DND-41 (cell line): ENCODE data around the gene VPS11.

ENCODE experiments used
- ATAC-seq: fragments of 200-7000 bp; cut with Tn5 transposase; 3 replicates; pipeline ENCODE4 v1.9.1; 2021; ENCODE audit warnings: low read depth; ENCODE audit not compliant: insufficient read depth
- DNase-seq: peaks from one replicate; pipeline ENCODE4 v3.0.0-alpha.2; 2020
- H2AFZ ChIP-seq: 2 replicates; pipeline ENCODE4 v1.6.0; 2012; ENCODE audit warnings: low read depth, low read length
- H3K27ac ChIP-seq: 2 replicates; pipeline ENCODE4 v1.5.1; 2012; ENCODE audit warnings: low read length, inconsistent platforms
- H3K27me3 ChIP-seq: fragments of 200-600 bp; sonication (generic); 2 replicates; pipeline ENCODE4 v1.6.0; 2012; ENCODE audit warnings: low read length, mild to moderate bottlenecking, inconsistent platforms; ENCODE audit not compliant: insufficient read depth, poor library complexity
- H3K36me3 ChIP-seq: 2 replicates; pipeline ENCODE4 v1.5.1; 2012; ENCODE audit warnings: low read length, inconsistent platforms; ENCODE audit not compliant: insufficient read depth
- H3K4me1 ChIP-seq: 2 replicates; pipeline ENCODE4 v1.5.1; 2012; ENCODE audit warnings: mild to moderate bottlenecking, low read length; ENCODE audit not compliant: insufficient read depth
- H3K4me2 ChIP-seq: 2 replicates; pipeline ENCODE4 v1.6.0; 2012; ENCODE audit warnings: mild to moderate bottlenecking, moderate library complexity, low read length, inconsistent platforms; ENCODE audit not compliant: insufficient read depth
- H3K4me3 ChIP-seq, 2 experiments: fragments of 200-600 bp in 1 of 2; shearing (Covaris generic) in 1 of 2; 2 replicates each; pipeline ENCODE4 v1.5.1; 2012 to 2016; ENCODE audit warnings: inconsistent platforms in 2 of 2, low read length in 2 of 2, mild to moderate bottlenecking in 2 of 2, low read depth in 1 of 2, moderate library complexity in 1 of 2
- H3K79me2 ChIP-seq: 2 replicates; pipeline ENCODE4 v1.6.0; 2012; ENCODE audit warnings: low read length, inconsistent platforms; ENCODE audit not compliant: insufficient read depth
- H3K9ac ChIP-seq: 2 replicates; pipeline ENCODE4 v1.6.0; 2012; ENCODE audit warnings: low read depth, mild to moderate bottlenecking, inconsistent platforms, low read length, moderate library complexity
- H3K9me3 ChIP-seq: 2 replicates; pipeline ENCODE4 v1.5.1; 2012; ENCODE audit warnings: low read length, moderate library complexity, mild to moderate bottlenecking, inconsistent platforms; ENCODE audit not compliant: insufficient read depth, severe bottlenecking
- H4K20me1 ChIP-seq: 2 replicates; pipeline ENCODE4 v1.6.0; 2012; ENCODE audit warnings: low read length; ENCODE audit not compliant: insufficient read depth
- CTCF ChIP-seq: IDR thresholded peaks from 2 replicates; pipeline ENCODE4 v1.5.1; 2012; ENCODE audit warnings: borderline replicate concordance, low read length, moderate library complexity, mild to moderate bottlenecking; ENCODE audit not compliant: poor library complexity, severe bottlenecking; ENCODE audit errors: extremely low read depth
- EZH2 ChIP-seq: IDR thresholded peaks from 3 replicates; pipeline ENCODE4 v1.6.1; 2012; ENCODE audit warnings: borderline replicate concordance, low read depth, mild to moderate bottlenecking, moderate library complexity, low read length, inconsistent platforms; ENCODE audit not compliant: severe bottlenecking

VPS11 gene

GRCh38 chr11:119061256-119061655, 6.4 kb upstream of the VPS11 start:
- Histone ChIP-seq H3K9me3 (no peaks in the 10 kb centered on the region), H3K27me3 (no peaks in the 10 kb centered on the region), H3K4me2 (no peak overlapping the region), H3K9ac (no peak overlapping the region), H3K4me1 (peaks cover 22% of the 10 kb centered on the region), H3K27ac (no peak overlapping the region), H3K36me3 (no peaks in the 10 kb centered on the region), H3K4me3 (no peak overlapping the region), H2AFZ (no peak overlapping the region), H4K20me1 (peaks cover 2% of the 10 kb centered on the region; the same call in 1 of the 2 replicates), H3K79me2 (peaks cover 41% of the 10 kb centered on the region)
- no peak for DNase-seq
- ATAC-seq = no peak
- TF ChIP-seq EZH2 (no peak), CTCF (no peak)

DNA sequence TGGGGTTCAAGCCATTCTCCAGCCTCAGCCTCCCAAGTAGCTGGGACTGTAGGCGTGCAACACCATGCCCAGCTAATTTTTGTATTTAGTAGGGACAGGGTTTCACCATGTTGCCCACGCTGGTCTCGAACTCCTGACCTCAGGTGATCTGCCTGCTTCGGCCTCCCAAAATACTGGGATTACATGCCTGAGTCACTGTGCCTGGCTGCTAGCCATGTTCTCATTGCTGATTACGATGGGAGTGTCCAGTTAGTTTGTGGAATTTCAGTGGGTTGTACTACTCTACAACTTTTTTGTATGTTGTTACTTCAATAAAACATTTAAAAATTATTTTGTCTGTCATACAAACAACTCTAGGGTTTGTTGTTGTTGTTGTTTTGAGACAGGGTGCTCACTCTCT, 4.8 kb upstream of the VPS11 start:
- Histone ChIP-seq H2AFZ (no peak overlapping the region), H3K36me3 (no peaks in the 10 kb centered on the region), H3K27me3 (no peaks in the 10 kb centered on the region), H3K9me3 (no peaks in the 10 kb centered on the region), H3K9ac (no peak overlapping the region), H3K4me2 (no peak overlapping the region), H3K4me3 (no peak overlapping the region), H4K20me1 (no peaks in the 10 kb centered on the region), H3K79me2 (peaks cover 43% of the 10 kb centered on the region), H3K4me1 (peaks cover 26% of the 10 kb centered on the region), H3K27ac (no peak overlapping the region)
- DNase-seq (no peak), ATAC-seq (no peak)
- TF ChIP-seq EZH2 (no peak), CTCF (no peak)

GRCh38 chr11:119065369-119065768, 2.2 kb upstream of the VPS11 start:
- H3K27me3 ChIP-seq = no peaks in the 10 kb centered on the region
- no peak overlapping the region; the same call in 1 of the 2 replicates for H3K27ac ChIP-seq
- no peaks in the 10 kb centered on the region for H4K20me1 ChIP-seq
- no peaks in the 10 kb centered on the region for H3K9me3 ChIP-seq
- TF ChIP-seq CTCF (peak; percentile 69), EZH2 (no peak)
- H3K79me2 ChIP-seq = peaks cover 59% of the 10 kb centered on the region
- H3K4me2 ChIP-seq = 0 out of 2 replicates have a peak overlapping the region, but pooled peaks have one; percentile 82
- ATAC-seq (peak; percentile 27; the same call in 1 of the 3 replicates), DNase-seq (peak; percentile 53)
- peaks cover 35% of the 10 kb centered on the region for H3K4me1 ChIP-seq
- 0 out of 4 replicates have a peak overlapping the region, but pooled peaks of 1 of the 2 experiments have one; percentile 6 for H3K4me3 ChIP-seq
- H3K9ac ChIP-seq = no peak overlapping the region
- H2AFZ ChIP-seq = no peak overlapping the region
- peaks cover 12% of the 10 kb centered on the region for H3K36me3 ChIP-seq
